ENCODE results near the gene ARL15.

ARL15 gene

DNA sequence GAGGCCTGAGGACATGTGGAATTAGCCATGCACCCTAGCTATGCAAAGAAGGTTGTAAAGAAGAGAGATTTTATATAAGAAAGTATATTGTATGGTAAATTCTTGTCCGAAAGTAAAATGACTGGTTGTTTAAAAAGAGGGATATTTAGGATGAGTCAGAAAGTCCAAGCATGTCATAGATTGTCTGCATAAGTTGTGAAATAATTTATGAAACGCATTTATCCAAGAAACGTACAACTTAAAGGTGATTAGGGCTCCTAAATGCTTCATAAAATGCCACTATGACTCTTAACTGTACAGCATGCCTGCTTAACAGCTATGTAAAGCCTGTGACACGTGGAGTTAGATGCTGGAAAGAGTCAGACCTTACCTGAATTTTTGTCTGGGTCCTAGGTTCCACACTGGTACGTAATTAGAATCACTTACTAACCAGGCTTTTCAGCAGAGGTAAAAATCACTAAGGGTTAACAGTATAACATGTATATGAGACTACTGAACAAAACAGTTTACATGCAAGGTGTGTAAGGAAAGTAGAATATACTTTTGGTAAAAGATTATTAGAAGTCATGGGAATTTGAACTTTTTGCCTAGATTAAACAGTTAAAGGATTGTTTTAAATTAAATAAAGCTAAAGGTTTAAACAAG, 37.0 kb upstream of the ARL15 start:
- Histone ChIP-seq H3K36me3 (ENCODE audit: insufficient read depth, low read length) (no peaks in the 10 kb centered on the region), H3K9me3 (ENCODE audit: insufficient read depth, low read length, severe bottlenecking) (peaks cover 24% of the 10 kb centered on the region), H3K4me2 (ENCODE audit: insufficient read depth, low read length) (no peak overlapping the region), H3K4me3 (ENCODE audit: low read depth in 1 of 2, low read length in 2 of 2) (no peak overlapping the region), H4K20me1 (ENCODE audit: insufficient read depth, low read length) (no peaks in the 10 kb centered on the region), H3K4me1 (ENCODE audit: insufficient read depth, low read length) (no peaks in the 10 kb centered on the region), H2AFZ (ENCODE audit: low read depth, low read length) (no peak overlapping the region), H3K9ac (ENCODE audit: low read depth, low read length) (no peak overlapping the region), H3K27me3 (ENCODE audit: insufficient read depth, low read length, poor library complexity) (no peaks in the 10 kb centered on the region), H3K27ac (ENCODE audit: low read length) (no peak overlapping the region), H3K79me2 (ENCODE audit: insufficient read depth, low read length) (no peaks in the 10 kb centered on the region)
- DNase-seq (no peak), ATAC-seq (ENCODE audit: insufficient read depth, low read depth) (no peak)
- TF ChIP-seq, protein P1, sequence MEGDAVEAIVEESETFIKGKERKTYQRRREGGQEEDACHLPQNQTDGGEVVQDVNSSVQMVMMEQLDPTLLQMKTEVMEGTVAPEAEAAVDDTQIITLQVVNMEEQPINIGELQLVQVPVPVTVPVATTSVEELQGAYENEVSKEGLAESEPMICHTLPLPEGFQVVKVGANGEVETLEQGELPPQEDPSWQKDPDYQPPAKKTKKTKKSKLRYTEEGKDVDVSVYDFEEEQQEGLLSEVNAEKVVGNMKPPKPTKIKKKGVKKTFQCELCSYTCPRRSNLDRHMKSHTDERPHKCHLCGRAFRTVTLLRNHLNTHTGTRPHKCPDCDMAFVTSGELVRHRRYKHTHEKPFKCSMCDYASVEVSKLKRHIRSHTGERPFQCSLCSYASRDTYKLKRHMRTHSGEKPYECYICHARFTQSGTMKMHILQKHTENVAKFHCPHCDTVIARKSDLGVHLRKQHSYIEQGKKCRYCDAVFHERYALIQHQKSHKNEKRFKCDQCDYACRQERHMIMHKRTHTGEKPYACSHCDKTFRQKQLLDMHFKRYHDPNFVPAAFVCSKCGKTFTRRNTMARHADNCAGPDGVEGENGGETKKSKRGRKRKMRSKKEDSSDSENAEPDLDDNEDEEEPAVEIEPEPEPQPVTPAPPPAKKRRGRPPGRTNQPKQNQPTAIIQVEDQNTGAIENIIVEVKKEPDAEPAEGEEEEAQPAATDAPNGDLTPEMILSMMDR (IDR thresholded peaks at IDR 0.05; ENCODE audit: borderline replicate concordance, extremely low read depth, low read length, poor library complexity, severe bottlenecking), result no peak
- TF ChIP-seq EZH2 (IDR thresholded peaks at IDR 0.05; ENCODE audit: borderline replicate concordance, low read depth, low read length, severe bottlenecking), result no peak

DNA sequence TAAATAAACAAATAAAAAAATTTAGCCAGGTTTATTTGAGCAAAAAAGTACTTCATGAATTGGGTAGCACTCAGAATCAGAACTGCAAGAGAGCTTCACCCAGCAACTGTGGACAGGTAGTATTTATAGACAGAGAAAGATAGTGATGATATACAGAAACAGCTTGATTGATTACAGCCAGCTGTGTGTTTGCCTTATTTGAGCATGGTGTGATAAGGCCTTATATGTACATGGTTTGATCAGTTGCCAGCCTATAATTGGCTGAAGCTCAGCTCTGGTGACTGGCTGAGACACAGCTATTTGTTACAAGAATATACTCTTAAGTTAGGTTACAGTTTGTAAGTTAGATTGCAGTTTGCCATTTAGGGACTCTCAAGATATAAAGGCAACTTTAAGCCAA, 34.3 kb upstream of the ARL15 start:
- H2AFZ ChIP-seq (ENCODE audit: low read depth, low read length), result no peak overlapping the region
- H3K36me3 ChIP-seq (ENCODE audit: insufficient read depth, low read length), result no peaks in the 10 kb centered on the region
- H3K9me3 ChIP-seq (ENCODE audit: insufficient read depth, low read length, severe bottlenecking), result peaks cover 24% of the 10 kb centered on the region
- no peaks in the 10 kb centered on the region for H3K79me2 ChIP-seq (ENCODE audit: insufficient read depth, low read length)
- no peak overlapping the region for H3K27ac ChIP-seq (ENCODE audit: low read length)
- H3K4me3 ChIP-seq (ENCODE audit: low read depth in 1 of 2, low read length in 2 of 2), result no peak overlapping the region
- no peak overlapping the region for H3K9ac ChIP-seq (ENCODE audit: low read depth, low read length)
- H3K27me3 ChIP-seq (ENCODE audit: insufficient read depth, low read length, poor library complexity), result no peaks in the 10 kb centered on the region
- no peak overlapping the region for H3K4me2 ChIP-seq (ENCODE audit: insufficient read depth, low read length)
- DNase-seq, result no peak
- no peak for TF ChIP-seq EZH2 (IDR thresholded peaks at IDR 0.05; ENCODE audit: borderline replicate concordance, low read depth, low read length, severe bottlenecking)
- TF ChIP-seq, protein P1 (IDR thresholded peaks at IDR 0.05; ENCODE audit: borderline replicate concordance, extremely low read depth, low read length, poor library complexity, severe bottlenecking), result no peak
- no peaks in the 10 kb centered on the region for H4K20me1 ChIP-seq (ENCODE audit: insufficient read depth, low read length)
- no peaks in the 10 kb centered on the region for H3K4me1 ChIP-seq (ENCODE audit: insufficient read depth, low read length)
- no peak for ATAC-seq (ENCODE audit: insufficient read depth, low read depth)

DNA sequence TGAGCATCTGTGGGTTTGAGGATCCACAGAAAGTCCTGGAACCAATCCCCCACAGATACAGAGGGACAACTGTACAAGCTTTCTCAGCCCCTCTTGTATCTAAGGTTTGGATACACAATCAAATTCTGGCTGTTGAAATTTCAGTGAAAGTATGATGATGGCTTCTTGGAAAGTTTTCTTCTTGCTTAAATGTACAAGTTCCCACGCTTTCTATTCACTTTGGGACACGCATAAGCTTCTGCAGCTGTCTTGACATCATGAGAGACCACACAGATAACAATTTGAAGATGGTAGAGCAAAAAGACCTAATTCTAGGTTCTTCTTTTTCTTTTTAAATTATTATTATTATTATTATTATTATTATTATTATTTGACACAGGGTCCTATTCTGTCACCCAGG, 31.6 kb upstream of the ARL15 start:
- TF ChIP-seq EZH2 (IDR thresholded peaks at IDR 0.05; ENCODE audit: borderline replicate concordance, low read depth, low read length, severe bottlenecking), result no peak
- TF ChIP-seq, protein P1 (IDR thresholded peaks at IDR 0.05; ENCODE audit: borderline replicate concordance, extremely low read depth, low read length, poor library complexity, severe bottlenecking), result no peak
- Histone ChIP-seq H3K9me3 (ENCODE audit: insufficient read depth, low read length, severe bottlenecking) (peaks cover 17% of the 10 kb centered on the region), H3K27ac (ENCODE audit: low read length) (no peak overlapping the region), H2AFZ (ENCODE audit: low read depth, low read length) (no peak overlapping the region), H4K20me1 (ENCODE audit: insufficient read depth, low read length) (no peaks in the 10 kb centered on the region), H3K9ac (ENCODE audit: low read depth, low read length) (no peak overlapping the region), H3K79me2 (ENCODE audit: insufficient read depth, low read length) (no peaks in the 10 kb centered on the region), H3K4me2 (ENCODE audit: insufficient read depth, low read length) (no peak overlapping the region), H3K4me1 (ENCODE audit: insufficient read depth, low read length) (no peaks in the 10 kb centered on the region), H3K36me3 (ENCODE audit: insufficient read depth, low read length) (no peaks in the 10 kb centered on the region), H3K27me3 (ENCODE audit: insufficient read depth, low read length, poor library complexity) (no peaks in the 10 kb centered on the region), H3K4me3 (ENCODE audit: low read depth in 1 of 2, low read length in 2 of 2) (no peak overlapping the region)
- no peak for ATAC-seq (ENCODE audit: insufficient read depth, low read depth)
- DNase-seq, result no peak
